Kidney glomerular epithelial cell (primary cell): ENCODE data around the gene EOGT.

Source experiments
- DNase-seq: peaks from one replicate; lab custom pipeline; 2025; lab: John Stamatoyannopoulos, UW

EOGT gene

DNA sequence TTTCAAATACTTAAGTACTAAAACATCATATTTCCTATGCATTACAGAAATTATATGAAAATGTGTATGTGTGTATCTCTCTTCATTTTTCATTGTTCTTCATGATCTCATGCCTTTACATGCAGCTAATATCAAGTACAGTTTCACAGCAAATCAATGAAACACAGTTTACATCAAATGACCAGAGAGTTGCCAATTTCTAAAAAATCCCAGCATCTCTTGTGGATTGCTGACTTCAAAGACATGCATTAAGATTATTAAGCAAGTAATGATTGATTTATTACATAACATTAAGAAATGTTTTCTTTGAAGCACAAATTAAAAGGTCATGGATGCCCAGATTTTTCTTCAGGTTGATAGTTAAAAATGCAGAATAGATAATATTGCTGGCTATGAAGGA lies 50.1 kb downstream of the EOGT start:
- DNase-seq = no peak

GRCh38 chr3:68958932-68959331 lies 54.6 kb downstream of the EOGT start:
- no peak for DNase-seq

DNA sequence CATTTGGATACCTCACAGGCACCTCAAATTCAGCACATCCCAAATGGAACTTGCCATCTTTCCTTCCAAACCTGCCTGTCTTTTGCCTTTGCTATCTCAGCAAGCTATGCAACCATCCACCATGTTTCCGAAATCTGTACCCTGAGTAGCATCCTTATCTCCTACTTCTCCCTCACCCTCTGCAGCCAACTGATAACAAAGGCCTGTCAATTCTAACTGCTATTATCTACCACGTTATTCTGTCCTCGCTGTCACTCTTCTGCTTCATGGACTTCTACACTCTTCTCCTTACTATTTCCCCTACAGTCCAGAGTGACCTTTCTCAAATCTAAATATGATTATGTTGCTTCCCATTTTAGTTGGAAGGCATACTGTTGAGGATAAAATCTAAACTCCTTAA lies 55.6 kb downstream of the EOGT start:
- DNase-seq = no peak

- no peak for DNase-seq
Measured at GRCh38 chr3:68953816-68954444, 59.6 kb downstream of the EOGT start.

DNA sequence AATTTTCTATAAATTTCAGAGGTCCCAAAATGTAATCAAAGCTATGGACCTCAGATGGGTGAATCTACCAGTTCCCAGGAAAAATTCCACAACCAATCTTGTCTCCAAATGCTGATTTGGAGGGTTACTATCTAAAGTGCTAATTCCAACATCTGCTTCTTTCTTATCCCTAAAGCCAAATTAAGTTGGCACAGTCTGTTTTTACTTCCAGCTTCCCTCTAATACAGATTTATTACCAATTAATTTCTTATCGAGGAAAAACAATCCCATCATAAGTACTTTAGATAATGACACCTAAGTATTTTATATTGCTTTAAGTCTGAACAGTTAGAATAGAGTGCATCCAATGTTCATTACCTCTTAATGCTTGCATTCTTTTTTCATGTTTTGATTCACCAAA lies 68.3 kb downstream of the EOGT start:
- no peak for DNase-seq

DNA sequence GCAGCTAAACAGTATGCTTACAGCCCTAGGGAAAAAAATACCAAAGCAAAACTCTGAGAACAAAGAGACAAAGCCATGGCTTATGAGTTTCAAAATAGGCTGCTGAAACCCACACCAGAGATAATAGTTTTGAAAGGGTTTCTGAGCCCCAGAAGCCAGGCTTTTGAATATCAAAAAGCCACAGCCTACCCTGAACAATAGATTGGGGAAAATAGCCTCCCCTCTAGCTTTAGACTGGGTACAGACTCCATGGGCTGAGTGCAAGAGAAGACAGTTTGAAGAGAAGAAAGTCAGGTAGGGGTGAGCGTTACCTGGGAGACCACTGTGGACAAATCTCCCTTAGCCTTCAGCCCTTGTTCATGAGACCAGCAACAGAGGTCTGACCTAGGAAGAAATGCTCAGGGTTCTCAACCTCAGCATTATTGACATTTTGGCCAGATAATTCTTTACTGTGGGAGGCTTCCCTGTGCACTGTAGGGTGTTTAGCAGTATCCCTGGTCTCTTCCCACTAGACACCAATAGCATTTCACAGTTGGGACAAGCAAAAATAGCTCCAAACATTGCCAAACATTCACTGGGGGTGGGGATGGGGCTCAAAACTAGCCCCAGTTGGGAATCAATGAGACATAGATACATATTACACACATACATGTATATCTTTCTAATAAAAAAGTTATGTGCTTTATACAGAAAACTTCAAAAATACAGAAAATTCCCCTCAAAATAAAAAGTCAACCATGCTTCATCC lies 69.6 kb downstream of the EOGT start:
- no peak for DNase-seq

GRCh38 chr3:68941055-68941454 lies 72.4 kb downstream of the EOGT start:
- DNase-seq = no peak

- DNase-seq = no peak
Measured at GRCh38 chr3:68936856-68937255, 76.6 kb downstream of the EOGT start.

GRCh38 chr3:68935778-68936177 lies 77.7 kb downstream of the EOGT start:
- no peak for DNase-seq

- no peak for DNase-seq
Measured at GRCh38 chr3:68931406-68932149, 81.9 kb downstream of the EOGT start.
